ENCODE measurements around the gene TMEM33.

TMEM33 gene

GRCh38 chr4:41888687-41889074 lies 46.5 kb upstream of the TMEM33 start:
- Histone ChIP-seq H3K27ac (ENCODE audit: low read length) (no peak overlapping the region), H3K9me3 (ENCODE audit: insufficient read depth, low read length) (no peaks in the 10 kb centered on the region), H3K4me1 (ENCODE audit: low read length) (peaks cover 20% of the 10 kb centered on the region), H4K20me1 (ENCODE audit: insufficient read depth, low read length) (no peaks in the 10 kb centered on the region), H3K4me3 (ENCODE audit: low read length) (no peak overlapping the region), H3K4me2 (ENCODE audit: low read length) (no peak overlapping the region), H3K36me3 (replicated peaks; ENCODE audit: low read depth, low read length) (no peaks in the 10 kb centered on the region), H3K79me2 (ENCODE audit: low read length) (no peaks in the 10 kb centered on the region), H3K27me3 (ENCODE audit: low read depth, low read length) (no peaks in the 10 kb centered on the region; the same call in 1 of the 2 replicates), H3K9ac (ENCODE audit: low read length) (no peak overlapping the region), H2AFZ (ENCODE audit: low read depth, low read length) (no peak overlapping the region)
- TF ChIP-seq CTCF (IDR thresholded peaks at IDR 0.05; ENCODE audit: low read depth, low read length), result no peak
- TF ChIP-seq EZH2phosphoT487 (IDR thresholded peaks at IDR 0.05; ENCODE audit: low read depth), result no peak

- Histone ChIP-seq H3K9ac (ENCODE audit: low read length) (no peak overlapping the region), H3K4me1 (ENCODE audit: low read length) (peaks cover 14% of the 10 kb centered on the region), H3K36me3 (replicated peaks; ENCODE audit: low read depth, low read length) (no peaks in the 10 kb centered on the region), H3K4me3 (ENCODE audit: low read length) (no peak overlapping the region), H4K20me1 (ENCODE audit: insufficient read depth, low read length) (no peaks in the 10 kb centered on the region), H3K4me2 (ENCODE audit: low read length) (no peak overlapping the region), H3K9me3 (ENCODE audit: insufficient read depth, low read length) (no peaks in the 10 kb centered on the region), H3K27ac (ENCODE audit: low read length) (no peak overlapping the region), H3K27me3 (ENCODE audit: low read depth, low read length) (no peaks in the 10 kb centered on the region; the same call in 1 of the 2 replicates), H2AFZ (ENCODE audit: low read depth, low read length) (no peak overlapping the region), H3K79me2 (ENCODE audit: low read length) (no peaks in the 10 kb centered on the region)
- TF ChIP-seq CTCF (IDR thresholded peaks at IDR 0.05; ENCODE audit: low read depth, low read length), result no peak
- TF ChIP-seq EZH2phosphoT487 (IDR thresholded peaks at IDR 0.05; ENCODE audit: low read depth), result no peak
Observed at GRCh38 chr4:41889317-41889716, 45.9 kb upstream of the TMEM33 start.

- 0 out of 2 replicates have a peak overlapping the region, but pooled peaks have one; percentile 4 for H2AFZ ChIP-seq (ENCODE audit: low read depth, low read length)
- H3K27me3 ChIP-seq (ENCODE audit: low read depth, low read length), result no peaks in the 10 kb centered on the region; the same call in 1 of the 2 replicates
- H3K4me2 ChIP-seq (ENCODE audit: low read length), result no peak overlapping the region
- H3K27ac ChIP-seq (ENCODE audit: low read length), result no peak overlapping the region
- H3K4me1 ChIP-seq (ENCODE audit: low read length), result peaks cover 12% of the 10 kb centered on the region
- no peaks in the 10 kb centered on the region for H3K9me3 ChIP-seq (ENCODE audit: insufficient read depth, low read length)
- no peaks in the 10 kb centered on the region for H3K79me2 ChIP-seq (ENCODE audit: low read length)
- no peak overlapping the region for H3K9ac ChIP-seq (ENCODE audit: low read length)
- no peak overlapping the region for H3K4me3 ChIP-seq (ENCODE audit: low read length)
- TF ChIP-seq CTCF (IDR thresholded peaks at IDR 0.05; ENCODE audit: low read depth, low read length), result no peak
- TF ChIP-seq EZH2phosphoT487 (IDR thresholded peaks at IDR 0.05; ENCODE audit: low read depth), result no peak
- H4K20me1 ChIP-seq (ENCODE audit: insufficient read depth, low read length), result no peaks in the 10 kb centered on the region
- no peaks in the 10 kb centered on the region for H3K36me3 ChIP-seq (replicated peaks; ENCODE audit: low read depth, low read length)
Observed at GRCh38 chr4:41890085-41890484, 45.1 kb upstream of the TMEM33 start.

GRCh38 chr4:41896648-41897047 lies 38.6 kb upstream of the TMEM33 start:
- no peak overlapping the region for H3K4me2 ChIP-seq (ENCODE audit: low read length)
- no peaks in the 10 kb centered on the region for H4K20me1 ChIP-seq (ENCODE audit: insufficient read depth, low read length)
- no peaks in the 10 kb centered on the region for H3K79me2 ChIP-seq (ENCODE audit: low read length)
- H3K27me3 ChIP-seq (ENCODE audit: low read depth, low read length), result no peaks in the 10 kb centered on the region
- no peaks in the 10 kb centered on the region for H3K9me3 ChIP-seq (ENCODE audit: insufficient read depth, low read length)
- H3K4me1 ChIP-seq (ENCODE audit: low read length), result peaks cover 7% of the 10 kb centered on the region
- H3K4me3 ChIP-seq (ENCODE audit: low read length), result no peak overlapping the region
- H2AFZ ChIP-seq (ENCODE audit: low read depth, low read length), result no peak overlapping the region
- TF ChIP-seq CTCF (IDR thresholded peaks at IDR 0.05; ENCODE audit: low read depth, low read length), result no peak
- TF ChIP-seq EZH2phosphoT487 (IDR thresholded peaks at IDR 0.05; ENCODE audit: low read depth), result no peak
- H3K27ac ChIP-seq (ENCODE audit: low read length), result no peak overlapping the region
- H3K9ac ChIP-seq (ENCODE audit: low read length), result no peak overlapping the region
- no peaks in the 10 kb centered on the region for H3K36me3 ChIP-seq (replicated peaks; ENCODE audit: low read depth, low read length)

All from OCI-LY3 (cell line).